ENCODE data around the gene COX8C.
A peak's percentile ranks its signal among the peaks of the same experiment; 100 is the strongest.

COX8C gene

DNA sequence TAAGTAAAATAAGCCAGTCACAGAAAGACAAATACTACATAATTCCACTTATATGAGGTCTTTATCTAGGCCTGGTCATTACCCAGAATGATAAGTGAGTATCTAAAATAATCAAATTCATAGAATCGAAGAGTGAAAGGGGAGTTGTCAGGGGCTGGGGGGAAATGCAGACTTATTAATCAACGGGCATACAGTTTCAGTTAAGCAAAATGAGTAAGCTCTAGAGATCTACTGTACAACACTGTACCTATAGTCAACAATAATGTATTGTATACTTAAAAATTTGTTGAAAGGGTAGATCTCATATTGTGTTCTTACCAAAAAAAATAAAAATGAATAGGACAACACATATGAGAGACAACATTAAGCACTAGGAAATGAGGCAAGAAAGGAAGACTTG lies 27.5 kb upstream of the COX8C start:
- H3K36me3 ChIP-seq (ENCODE audit: control insufficient read depth in 2 of 2, insufficient read depth in 1 of 2, low read length in 2 of 2) = peaks cover 0 to 9% of the 10 kb centered on the region in 2 experiments; a peak in 2 of 3 replicates
- H3K4me1 ChIP-seq (ENCODE audit: control insufficient read depth, insufficient read depth, low read length) = peaks cover 15% of the 10 kb centered on the region
- no peaks in the 10 kb centered on the region for H3K9me3 ChIP-seq (ENCODE audit: control insufficient read depth, insufficient read depth, low read depth, low read length)
- ChIA-PET CTCF (no interaction called here), POLR2A (no interaction called here)
- TF ChIP-seq ZNF791 (tag by site-specific recombination; IDR thresholded peaks at IDR 0.05) (no peak), ZNF433 (tag by site-specific recombination; IDR thresholded peaks at IDR 0.05; ENCODE audit: low read depth) (no peak), ZNF426 (tag by site-specific recombination; IDR thresholded peaks at IDR 0.05) (no peak), PRDM1 (tag by site-specific recombination; IDR thresholded peaks at IDR 0.05) (no peak), ZNF623 (tag by site-specific recombination; IDR thresholded peaks at IDR 0.05) (no peak), ZNF404 (tag by site-specific recombination; IDR thresholded peaks at IDR 0.05) (no peak)
- TF ChIP-seq, protein P1, sequence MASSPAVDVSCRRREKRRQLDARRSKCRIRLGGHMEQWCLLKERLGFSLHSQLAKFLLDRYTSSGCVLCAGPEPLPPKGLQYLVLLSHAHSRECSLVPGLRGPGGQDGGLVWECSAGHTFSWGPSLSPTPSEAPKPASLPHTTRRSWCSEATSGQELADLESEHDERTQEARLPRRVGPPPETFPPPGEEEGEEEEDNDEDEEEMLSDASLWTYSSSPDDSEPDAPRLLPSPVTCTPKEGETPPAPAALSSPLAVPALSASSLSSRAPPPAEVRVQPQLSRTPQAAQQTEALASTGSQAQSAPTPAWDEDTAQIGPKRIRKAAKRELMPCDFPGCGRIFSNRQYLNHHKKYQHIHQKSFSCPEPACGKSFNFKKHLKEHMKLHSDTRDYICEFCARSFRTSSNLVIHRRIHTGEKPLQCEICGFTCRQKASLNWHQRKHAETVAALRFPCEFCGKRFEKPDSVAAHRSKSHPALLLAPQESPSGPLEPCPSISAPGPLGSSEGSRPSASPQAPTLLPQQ (tag by site-specific recombination; IDR thresholded peaks at IDR 0.05) = no peak
- TF ChIP-seq, protein P2, sequence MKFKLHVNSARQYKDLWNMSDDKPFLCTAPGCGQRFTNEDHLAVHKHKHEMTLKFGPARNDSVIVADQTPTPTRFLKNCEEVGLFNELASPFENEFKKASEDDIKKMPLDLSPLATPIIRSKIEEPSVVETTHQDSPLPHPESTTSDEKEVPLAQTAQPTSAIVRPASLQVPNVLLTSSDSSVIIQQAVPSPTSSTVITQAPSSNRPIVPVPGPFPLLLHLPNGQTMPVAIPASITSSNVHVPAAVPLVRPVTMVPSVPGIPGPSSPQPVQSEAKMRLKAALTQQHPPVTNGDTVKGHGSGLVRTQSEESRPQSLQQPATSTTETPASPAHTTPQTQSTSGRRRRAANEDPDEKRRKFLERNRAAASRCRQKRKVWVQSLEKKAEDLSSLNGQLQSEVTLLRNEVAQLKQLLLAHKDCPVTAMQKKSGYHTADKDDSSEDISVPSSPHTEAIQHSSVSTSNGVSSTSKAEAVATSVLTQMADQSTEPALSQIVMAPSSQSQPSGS (tag by site-specific recombination; IDR thresholded peaks at IDR 0.05; ENCODE audit: low read depth) = no peak
- TF ChIP-seq, protein P3, sequence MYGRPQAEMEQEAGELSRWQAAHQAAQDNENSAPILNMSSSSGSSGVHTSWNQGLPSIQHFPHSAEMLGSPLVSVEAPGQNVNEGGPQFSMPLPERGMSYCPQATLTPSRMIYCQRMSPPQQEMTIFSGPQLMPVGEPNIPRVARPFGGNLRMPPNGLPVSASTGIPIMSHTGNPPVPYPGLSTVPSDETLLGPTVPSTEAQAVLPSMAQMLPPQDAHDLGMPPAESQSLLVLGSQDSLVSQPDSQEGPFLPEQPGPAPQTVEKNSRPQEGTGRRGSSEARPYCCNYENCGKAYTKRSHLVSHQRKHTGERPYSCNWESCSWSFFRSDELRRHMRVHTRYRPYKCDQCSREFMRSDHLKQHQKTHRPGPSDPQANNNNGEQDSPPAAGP (tag by site-specific recombination; IDR thresholded peaks at IDR 0.05) = no peak
- TF ChIP-seq, protein P4, sequence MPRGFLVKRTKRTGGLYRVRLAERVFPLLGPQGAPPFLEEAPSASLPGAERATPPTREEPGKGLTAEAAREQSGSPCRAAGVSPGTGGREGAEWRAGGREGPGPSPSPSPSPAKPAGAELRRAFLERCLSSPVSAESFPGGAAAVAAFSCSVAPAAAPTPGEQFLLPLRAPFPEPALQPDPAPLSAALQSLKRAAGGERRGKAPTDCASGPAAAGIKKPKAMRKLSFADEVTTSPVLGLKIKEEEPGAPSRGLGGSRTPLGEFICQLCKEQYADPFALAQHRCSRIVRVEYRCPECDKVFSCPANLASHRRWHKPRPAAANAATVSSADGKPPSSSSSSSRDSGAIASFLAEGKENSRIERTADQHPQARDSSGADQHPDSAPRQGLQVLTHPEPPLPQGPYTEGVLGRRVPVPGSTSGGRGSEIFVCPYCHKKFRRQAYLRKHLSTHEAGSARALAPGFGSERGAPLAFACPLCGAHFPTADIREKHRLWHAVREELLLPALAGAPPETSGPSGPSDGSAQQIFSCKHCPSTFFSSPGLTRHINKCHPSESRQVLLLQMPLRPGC (tag by site-specific recombination; IDR thresholded peaks at IDR 0.05) = no peak
- TF ChIP-seq, protein P5, sequence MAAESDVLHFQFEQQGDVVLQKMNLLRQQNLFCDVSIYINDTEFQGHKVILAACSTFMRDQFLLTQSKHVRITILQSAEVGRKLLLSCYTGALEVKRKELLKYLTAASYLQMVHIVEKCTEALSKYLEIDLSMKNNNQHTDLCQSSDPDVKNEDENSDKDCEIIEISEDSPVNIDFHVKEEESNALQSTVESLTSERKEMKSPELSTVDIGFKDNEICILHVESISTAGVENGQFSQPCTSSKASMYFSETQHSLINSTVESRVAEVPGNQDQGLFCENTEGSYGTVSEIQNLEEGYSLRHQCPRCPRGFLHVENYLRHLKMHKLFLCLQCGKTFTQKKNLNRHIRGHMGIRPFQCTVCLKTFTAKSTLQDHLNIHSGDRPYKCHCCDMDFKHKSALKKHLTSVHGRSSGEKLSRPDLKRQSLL (tag by site-specific recombination; IDR thresholded peaks at IDR 0.05) = no peak
- TF ChIP-seq, protein P6, sequence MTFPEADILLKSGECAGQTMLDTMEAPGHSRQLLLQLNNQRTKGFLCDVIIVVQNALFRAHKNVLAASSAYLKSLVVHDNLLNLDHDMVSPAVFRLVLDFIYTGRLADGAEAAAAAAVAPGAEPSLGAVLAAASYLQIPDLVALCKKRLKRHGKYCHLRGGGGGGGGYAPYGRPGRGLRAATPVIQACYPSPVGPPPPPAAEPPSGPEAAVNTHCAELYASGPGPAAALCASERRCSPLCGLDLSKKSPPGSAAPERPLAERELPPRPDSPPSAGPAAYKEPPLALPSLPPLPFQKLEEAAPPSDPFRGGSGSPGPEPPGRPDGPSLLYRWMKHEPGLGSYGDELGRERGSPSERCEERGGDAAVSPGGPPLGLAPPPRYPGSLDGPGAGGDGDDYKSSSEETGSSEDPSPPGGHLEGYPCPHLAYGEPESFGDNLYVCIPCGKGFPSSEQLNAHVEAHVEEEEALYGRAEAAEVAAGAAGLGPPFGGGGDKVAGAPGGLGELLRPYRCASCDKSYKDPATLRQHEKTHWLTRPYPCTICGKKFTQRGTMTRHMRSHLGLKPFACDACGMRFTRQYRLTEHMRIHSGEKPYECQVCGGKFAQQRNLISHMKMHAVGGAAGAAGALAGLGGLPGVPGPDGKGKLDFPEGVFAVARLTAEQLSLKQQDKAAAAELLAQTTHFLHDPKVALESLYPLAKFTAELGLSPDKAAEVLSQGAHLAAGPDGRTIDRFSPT (tag by site-specific recombination; IDR thresholded peaks at IDR 0.05) = no peak
- no peak overlapping the region for H3K4me3 ChIP-seq (ENCODE audit: low read depth, low read length)
- no peak overlapping the region for H3K27ac ChIP-seq (ENCODE audit: extremely low read depth, low read depth, low read length)

DNA sequence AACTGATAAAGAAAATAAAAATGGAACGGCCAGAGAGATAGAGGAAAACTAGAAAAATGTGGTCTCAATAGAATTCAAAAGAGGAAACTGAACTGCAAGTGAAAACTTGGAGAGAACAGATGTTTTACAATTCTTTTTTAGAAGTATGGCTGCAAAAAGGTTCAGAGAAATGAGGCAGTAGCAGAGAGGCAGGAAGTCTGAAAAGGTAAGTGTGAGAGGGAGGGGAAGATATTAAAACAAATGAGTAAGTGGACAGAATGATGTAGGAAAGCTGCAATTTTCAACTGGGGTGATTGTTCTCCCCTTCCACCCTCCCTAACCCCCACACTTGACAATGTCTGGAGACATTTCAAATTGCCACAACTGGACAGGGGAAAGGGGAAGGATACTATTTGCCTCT lies 27.0 kb upstream of the COX8C start:
- Histone ChIP-seq H3K4me1 (ENCODE audit: control insufficient read depth, insufficient read depth, low read length) (peaks cover 15% of the 10 kb centered on the region), H3K27ac (ENCODE audit: extremely low read depth, low read depth, low read length) (no peak overlapping the region), H3K36me3 (ENCODE audit: control insufficient read depth in 2 of 2, insufficient read depth in 1 of 2, low read length in 2 of 2) (peaks cover 0 to 9% of the 10 kb centered on the region in 2 experiments; a peak in 2 of 3 replicates), H3K9me3 (ENCODE audit: control insufficient read depth, insufficient read depth, low read depth, low read length) (no peaks in the 10 kb centered on the region), H3K4me3 (ENCODE audit: low read depth, low read length) (no peak overlapping the region)
- POLR2A ChIA-PET = no interaction called here
- CTCF ChIA-PET = no interaction called here
- TF ChIP-seq, protein P7, sequence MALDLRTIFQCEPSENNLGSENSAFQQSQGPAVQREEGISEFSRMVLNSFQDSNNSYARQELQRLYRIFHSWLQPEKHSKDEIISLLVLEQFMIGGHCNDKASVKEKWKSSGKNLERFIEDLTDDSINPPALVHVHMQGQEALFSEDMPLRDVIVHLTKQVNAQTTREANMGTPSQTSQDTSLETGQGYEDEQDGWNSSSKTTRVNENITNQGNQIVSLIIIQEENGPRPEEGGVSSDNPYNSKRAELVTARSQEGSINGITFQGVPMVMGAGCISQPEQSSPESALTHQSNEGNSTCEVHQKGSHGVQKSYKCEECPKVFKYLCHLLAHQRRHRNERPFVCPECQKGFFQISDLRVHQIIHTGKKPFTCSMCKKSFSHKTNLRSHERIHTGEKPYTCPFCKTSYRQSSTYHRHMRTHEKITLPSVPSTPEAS (tag by site-specific recombination; IDR thresholded peaks at IDR 0.05) = no peak
- no peak for TF ChIP-seq ZNF416 (tag by site-specific recombination; IDR thresholded peaks at IDR 0.05)
- TF ChIP-seq, protein P8, sequence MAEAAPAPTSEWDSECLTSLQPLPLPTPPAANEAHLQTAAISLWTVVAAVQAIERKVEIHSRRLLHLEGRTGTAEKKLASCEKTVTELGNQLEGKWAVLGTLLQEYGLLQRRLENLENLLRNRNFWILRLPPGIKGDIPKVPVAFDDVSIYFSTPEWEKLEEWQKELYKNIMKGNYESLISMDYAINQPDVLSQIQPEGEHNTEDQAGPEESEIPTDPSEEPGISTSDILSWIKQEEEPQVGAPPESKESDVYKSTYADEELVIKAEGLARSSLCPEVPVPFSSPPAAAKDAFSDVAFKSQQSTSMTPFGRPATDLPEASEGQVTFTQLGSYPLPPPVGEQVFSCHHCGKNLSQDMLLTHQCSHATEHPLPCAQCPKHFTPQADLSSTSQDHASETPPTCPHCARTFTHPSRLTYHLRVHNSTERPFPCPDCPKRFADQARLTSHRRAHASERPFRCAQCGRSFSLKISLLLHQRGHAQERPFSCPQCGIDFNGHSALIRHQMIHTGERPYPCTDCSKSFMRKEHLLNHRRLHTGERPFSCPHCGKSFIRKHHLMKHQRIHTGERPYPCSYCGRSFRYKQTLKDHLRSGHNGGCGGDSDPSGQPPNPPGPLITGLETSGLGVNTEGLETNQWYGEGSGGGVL (tag by site-specific recombination; IDR thresholded peaks at IDR 0.05) = 0 out of 2 replicates have a peak, but pooled peaks have one; percentile 10
- TF ChIP-seq, protein P9, sequence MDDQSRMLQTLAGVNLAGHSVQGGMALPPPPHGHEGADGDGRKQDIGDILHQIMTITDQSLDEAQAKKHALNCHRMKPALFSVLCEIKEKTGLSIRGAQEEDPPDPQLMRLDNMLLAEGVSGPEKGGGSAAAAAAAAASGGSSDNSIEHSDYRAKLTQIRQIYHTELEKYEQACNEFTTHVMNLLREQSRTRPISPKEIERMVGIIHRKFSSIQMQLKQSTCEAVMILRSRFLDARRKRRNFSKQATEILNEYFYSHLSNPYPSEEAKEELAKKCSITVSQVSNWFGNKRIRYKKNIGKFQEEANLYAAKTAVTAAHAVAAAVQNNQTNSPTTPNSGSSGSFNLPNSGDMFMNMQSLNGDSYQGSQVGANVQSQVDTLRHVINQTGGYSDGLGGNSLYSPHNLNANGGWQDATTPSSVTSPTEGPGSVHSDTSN (CRISPR knock-in tag; IDR thresholded peaks at IDR 0.05) = no peak

Measured in HEK293 (cell line).